SK-N-SH treated with all-trans-retinoic acid at 6 μM for 48 hours (cell line): Measurements from ENCODE around the gene LOXHD1.

Source experiments
- GLIS3 ChIP-seq: fragments of 250-450 bp; sonication (Bioruptor Pico); IDR thresholded peaks from 2 replicates; pipeline ENCODE4 v1.5.0; 2020; ENCODE audit warnings: mild to moderate bottlenecking, moderate library complexity
- TOX ChIP-seq: fragments of 250-450 bp; sonication (Bioruptor Pico); IDR thresholded peaks from 2 replicates; pipeline ENCODE4 v1.8.0; 2021; ENCODE audit warnings: mild to moderate bottlenecking, moderate library complexity, borderline replicate concordance
- ZFP30 ChIP-seq: fragments of 450-650 bp; formaldehyde crosslinking; IDR thresholded peaks from 2 replicates; pipeline ENCODE4 v1.5.0; 2022; ENCODE audit warnings: mild to moderate bottlenecking, moderate library complexity
- ZNF565 ChIP-seq: fragments of 450-650 bp; formaldehyde crosslinking; conservative IDR thresholded peaks from 2 replicates; pipeline ENCODE4 v1.5.0; 2020; ENCODE audit warnings: low read depth, mild to moderate bottlenecking, moderate library complexity
- ZNF70 ChIP-seq: fragments of 450-650 bp; formaldehyde crosslinking; IDR thresholded peaks from 2 replicates; pipeline ENCODE4 v1.5.0; 2020; ENCODE audit warnings: mild to moderate bottlenecking, moderate library complexity
- TF ChIP-seq, protein P1 (sequence below): fragments of 250-450 bp; sonication (Bioruptor Pico); IDR thresholded peaks from 2 replicates; pipeline ENCODE4 v1.8.0; 2020; ENCODE audit warnings: mild to moderate bottlenecking, moderate library complexity, borderline replicate concordance
- TF ChIP-seq, protein P2 (sequence below): fragments of 250-450 bp; sonication (Bioruptor Pico); IDR thresholded peaks from 2 replicates; pipeline ENCODE4 v1.5.1; 2020; ENCODE audit warnings: low read depth, mild to moderate bottlenecking, moderate library complexity
- TF ChIP-seq, protein P3 (sequence below): fragments of 250-450 bp; sonication (Bioruptor Pico); IDR thresholded peaks from 2 replicates; pipeline ENCODE4 v1.5.1; 2021; ENCODE audit warnings: mild to moderate bottlenecking, moderate library complexity

DNA sequence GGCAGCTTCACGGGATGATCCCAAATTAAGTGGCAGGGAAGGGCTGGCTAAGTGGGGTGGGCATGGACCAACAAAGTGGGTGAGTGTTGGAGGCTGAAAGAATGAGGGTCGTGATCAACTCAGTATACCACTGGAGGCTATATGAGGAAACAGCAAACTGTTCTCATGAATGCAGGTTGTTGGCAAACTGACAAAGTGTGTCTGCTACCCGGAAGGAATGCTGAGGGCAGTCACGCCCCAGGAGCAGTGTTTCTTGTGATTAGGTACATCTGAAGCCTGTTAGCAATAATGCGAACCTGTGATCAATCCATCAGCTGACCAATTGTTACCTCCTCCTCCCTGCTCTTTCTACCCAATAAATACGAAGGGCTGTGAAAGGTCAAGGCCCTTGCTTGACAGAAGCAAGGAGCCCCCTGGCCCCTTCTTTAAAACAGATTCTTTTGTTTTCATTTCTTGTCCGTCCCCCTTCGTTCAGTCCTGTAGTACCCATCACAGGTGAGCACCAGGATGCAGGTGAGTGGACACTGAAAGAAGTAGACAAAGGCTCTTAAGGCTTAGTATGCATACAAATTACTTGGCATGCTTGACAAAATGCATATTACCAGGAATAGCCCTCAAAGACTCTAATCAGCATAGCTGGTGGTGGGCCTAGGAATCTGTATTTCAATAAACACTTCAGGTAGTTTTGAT is 67.9 kb downstream of the LOXHD1 start:
- TF ChIP-seq TOX (CRISPR knock-in tag) (no peak), ZNF565 (no peak), ZFP30 (CRISPR knock-in tag) (no peak), ZNF70 (CRISPR knock-in tag) (no peak), GLIS3 (CRISPR knock-in tag) (no peak)
- TF ChIP-seq, protein P1, sequence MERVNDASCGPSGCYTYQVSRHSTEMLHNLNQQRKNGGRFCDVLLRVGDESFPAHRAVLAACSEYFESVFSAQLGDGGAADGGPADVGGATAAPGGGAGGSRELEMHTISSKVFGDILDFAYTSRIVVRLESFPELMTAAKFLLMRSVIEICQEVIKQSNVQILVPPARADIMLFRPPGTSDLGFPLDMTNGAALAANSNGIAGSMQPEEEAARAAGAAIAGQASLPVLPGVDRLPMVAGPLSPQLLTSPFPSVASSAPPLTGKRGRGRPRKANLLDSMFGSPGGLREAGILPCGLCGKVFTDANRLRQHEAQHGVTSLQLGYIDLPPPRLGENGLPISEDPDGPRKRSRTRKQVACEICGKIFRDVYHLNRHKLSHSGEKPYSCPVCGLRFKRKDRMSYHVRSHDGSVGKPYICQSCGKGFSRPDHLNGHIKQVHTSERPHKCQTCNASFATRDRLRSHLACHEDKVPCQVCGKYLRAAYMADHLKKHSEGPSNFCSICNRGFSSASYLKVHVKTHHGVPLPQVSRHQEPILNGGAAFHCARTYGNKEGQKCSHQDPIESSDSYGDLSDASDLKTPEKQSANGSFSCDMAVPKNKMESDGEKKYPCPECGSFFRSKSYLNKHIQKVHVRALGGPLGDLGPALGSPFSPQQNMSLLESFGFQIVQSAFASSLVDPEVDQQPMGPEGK, result no peak
- TF ChIP-seq, protein P2, sequence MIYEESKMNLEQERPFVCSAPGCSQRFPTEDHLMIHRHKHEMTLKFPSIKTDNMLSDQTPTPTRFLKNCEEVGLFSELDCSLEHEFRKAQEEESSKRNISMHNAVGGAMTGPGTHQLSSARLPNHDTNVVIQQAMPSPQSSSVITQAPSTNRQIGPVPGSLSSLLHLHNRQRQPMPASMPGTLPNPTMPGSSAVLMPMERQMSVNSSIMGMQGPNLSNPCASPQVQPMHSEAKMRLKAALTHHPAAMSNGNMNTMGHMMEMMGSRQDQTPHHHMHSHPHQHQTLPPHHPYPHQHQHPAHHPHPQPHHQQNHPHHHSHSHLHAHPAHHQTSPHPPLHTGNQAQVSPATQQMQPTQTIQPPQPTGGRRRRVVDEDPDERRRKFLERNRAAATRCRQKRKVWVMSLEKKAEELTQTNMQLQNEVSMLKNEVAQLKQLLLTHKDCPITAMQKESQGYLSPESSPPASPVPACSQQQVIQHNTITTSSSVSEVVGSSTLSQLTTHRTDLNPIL (CRISPR knock-in tag), result no peak
- TF ChIP-seq, protein P3, sequence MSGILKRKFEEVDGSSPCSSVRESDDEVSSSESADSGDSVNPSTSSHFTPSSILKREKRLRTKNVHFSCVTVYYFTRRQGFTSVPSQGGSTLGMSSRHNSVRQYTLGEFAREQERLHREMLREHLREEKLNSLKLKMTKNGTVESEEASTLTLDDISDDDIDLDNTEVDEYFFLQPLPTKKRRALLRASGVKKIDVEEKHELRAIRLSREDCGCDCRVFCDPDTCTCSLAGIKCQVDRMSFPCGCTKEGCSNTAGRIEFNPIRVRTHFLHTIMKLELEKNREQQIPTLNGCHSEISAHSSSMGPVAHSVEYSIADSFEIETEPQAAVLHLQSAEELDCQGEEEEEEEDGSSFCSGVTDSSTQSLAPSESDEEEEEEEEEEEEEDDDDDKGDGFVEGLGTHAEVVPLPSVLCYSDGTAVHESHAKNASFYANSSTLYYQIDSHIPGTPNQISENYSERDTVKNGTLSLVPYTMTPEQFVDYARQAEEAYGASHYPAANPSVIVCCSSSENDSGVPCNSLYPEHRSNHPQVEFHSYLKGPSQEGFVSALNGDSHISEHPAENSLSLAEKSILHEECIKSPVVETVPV, result no peak
